PC-9 (cell line): ENCODE measurements around the gene TLE5. TPM values are rescaled to one million over a fixed set of nuclear protein-coding genes. Genes with fewer than 3 reads are reported as not detected.

Experiments used
- BruUV-seq: library from RNA; stranded (reverse); fragments of 400-500 nt; replicated peaks from 2 replicates; lab custom pipeline; 2021; lab: Mats Ljungman, UMichigan
- CTCF ChIA-PET: fragments of 300-600 bp; sonication (Branson Sonifier 250); formaldehyde crosslinking; loops from one replicate; lab custom pipeline; 2022; ENCODE audit warnings: antibody characterized with exemption; lab: Charles Lee
- POLR2A ChIA-PET: fragments of 300-600 bp; sonication (Branson Sonifier 250); formaldehyde crosslinking; loops from one replicate; lab custom pipeline; 2022; ENCODE audit warnings: antibody characterized with exemption; ENCODE audit not compliant: unreplicated experiment; lab: Charles Lee
- DNase-seq, 2 experiments: peaks; one replicate each; pipeline versions ENCODE4 v3.0.0 to v3.0.0-alpha.2; 2015 to 2022; ENCODE audit warnings: mixed read lengths in 1 of 2
- H2AFZ ChIP-seq: fragments of 200-600 bp; sonication (generic); 2 replicates; pipeline ENCODE4 v1.8.1; 2017; ENCODE audit warnings: antibody characterized with exemption
- H3F3A ChIP-seq: fragments of 200-600 bp; sonication (generic); 2 replicates; pipeline ENCODE4 v1.8.1; 2017; ENCODE audit warnings: antibody characterized with exemption, mild to moderate bottlenecking, low read depth; ENCODE audit not compliant: insufficient read depth
- H3K27ac ChIP-seq: fragments of 200-600 bp; sonication (generic); 2 replicates; pipeline ENCODE4 v1.6.1; 2016; ENCODE audit warnings: mixed run types
- H3K27me3 ChIP-seq: fragments of 200-600 bp; sonication (generic); 2 replicates; pipeline ENCODE4 v1.6.1; 2016; ENCODE audit warnings: low read depth, mixed run types; ENCODE audit not compliant: insufficient read depth
- H3K36me3 ChIP-seq: fragments of 200-600 bp; sonication (generic); 2 replicates; pipeline ENCODE4 v1.6.1; 2016; ENCODE audit warnings: low read depth, mixed run types
- H3K4me1 ChIP-seq: fragments of 200-600 bp; sonication (generic); replicated peaks from 2 replicates; pipeline ENCODE4 v1.6.1; 2016; ENCODE audit warnings: mixed run types; ENCODE audit not compliant: insufficient read depth
- H3K4me2 ChIP-seq: fragments of 200-600 bp; sonication (generic); 2 replicates; pipeline ENCODE4 v1.6.1; 2017; ENCODE audit warnings: mixed run types
- H3K4me3 ChIP-seq: fragments of 200-600 bp; sonication (generic); 2 replicates; pipeline ENCODE4 v1.6.1; 2016; ENCODE audit warnings: mixed run types
- H3K79me2 ChIP-seq: fragments of 200-600 bp; sonication (generic); 2 replicates; pipeline ENCODE4 v1.6.1; 2017; ENCODE audit warnings: low read depth, mixed run types
- H3K9me2 ChIP-seq: fragments of 200-600 bp; sonication (generic); 2 replicates; pipeline ENCODE4 v1.8.1; 2017; ENCODE audit warnings: mild to moderate bottlenecking; ENCODE audit not compliant: insufficient read depth
- H3K9me3 ChIP-seq: fragments of 200-600 bp; sonication (generic); 2 replicates; pipeline ENCODE4 v1.8.1; 2016; ENCODE audit warnings: low read depth; ENCODE audit not compliant: insufficient read depth
- H4K20me1 ChIP-seq: fragments of 200-600 bp; sonication (generic); 2 replicates; pipeline ENCODE4 v1.8.1; 2017; ENCODE audit not compliant: insufficient read depth
- CTCF ChIP-seq: fragments of 200-600 bp; sonication (generic); conservative IDR thresholded peaks from 2 replicates; pipeline ENCODE4 v1.6.1; 2017; ENCODE audit warnings: mixed run types, antibody characterized with exemption, mild to moderate bottlenecking, moderate library complexity
- EZH2 ChIP-seq: fragments of 200-600 bp; sonication (generic); IDR thresholded peaks from 2 replicates; pipeline ENCODE4 v1.8.0; 2017; ENCODE audit warnings: antibody characterized with exemption, low read depth
- intact Hi-C: fragments of 100-400 bp; cut with micrococcal nuclease; formaldehyde crosslinking; loops from one replicate; pipeline ENCODE4 v1.10.0; 2022; ENCODE audit not compliant: unreplicated experiment
- total RNA-seq: library from RNA; stranded (reverse); gene quantifications from 2 replicates; pipeline ENCODE4 v1.2.3, GENCODE V29; 2021

Gene TLE5
- total RNA-seq, 1 experiment from 2014 or later = 217 TPM

GRCh38 chr19:3007975-3008374 is 54.3 kb downstream of the TLE5 start:
- Histone ChIP-seq H3K4me3 (no peak overlapping the region), H3K9me3 (no peaks in the 10 kb centered on the region), H4K20me1 (no peaks in the 10 kb centered on the region), H3K36me3 (no peaks in the 10 kb centered on the region), H3K9me2 (no peaks in the 10 kb centered on the region), H3F3A (no peaks in the 10 kb centered on the region), H3K4me2 (no peak overlapping the region), H3K4me1 (no peaks in the 10 kb centered on the region), H3K79me2 (no peaks in the 10 kb centered on the region), H3K27me3 (no peaks in the 10 kb centered on the region), H3K27ac (no peak overlapping the region), H2AFZ (no peak overlapping the region)
- no TSS peak for BruUV-seq
- DNase-seq = no peak
- intact Hi-C loops = no loop called here
- ChIA-PET CTCF (no interaction called here), POLR2A (interaction anchor here (0.6 kb wide), 1 partner anchor 16 kb away, joined by 4 read pairs; no protein-coding TSS in a partner anchor)
- TF ChIP-seq EZH2 = no peak
- no peak for TF ChIP-seq CTCF

- no peaks in the 10 kb centered on the region for H3K27me3 ChIP-seq
- H4K20me1 ChIP-seq = no peaks in the 10 kb centered on the region
- intact Hi-C loops = no loop called here
- ChIA-PET POLR2A (interaction anchor here (0.7 kb wide), 1 partner anchor 583 kb away, joined by 8 read pairs; no protein-coding TSS in a partner anchor), CTCF (interaction anchor here (0.5 kb wide), 1 partner anchor 269 kb away, joined by 4 read pairs; no protein-coding TSS in a partner anchor)
- no peak overlapping the region for H3K4me3 ChIP-seq
- no TSS peak for BruUV-seq
- no peaks in the 10 kb centered on the region for H3F3A ChIP-seq
- no peak overlapping the region for H3K4me2 ChIP-seq
- no peaks in the 10 kb centered on the region for H3K79me2 ChIP-seq
- TF ChIP-seq CTCF (no peak), EZH2 (no peak)
- no peaks in the 10 kb centered on the region for H3K4me1 ChIP-seq
- H2AFZ ChIP-seq = no peak overlapping the region
- no peaks in the 10 kb centered on the region for H3K36me3 ChIP-seq
- no peaks in the 10 kb centered on the region for H3K9me2 ChIP-seq
- no peak overlapping the region for H3K27ac ChIP-seq
- no peaks in the 10 kb centered on the region for H3K9me3 ChIP-seq
- peak; percentile 31 to 50 for DNase-seq
These were observed 56.1 kb downstream of the TLE5 start for GRCh38 chr19:3006075-3006767.

- Histone ChIP-seq H3K4me1 (no peaks in the 10 kb centered on the region), H3K9me2 (no peaks in the 10 kb centered on the region), H3K79me2 (no peaks in the 10 kb centered on the region), H3K9me3 (no peaks in the 10 kb centered on the region), H3K27ac (no peak overlapping the region), H3K36me3 (no peaks in the 10 kb centered on the region), H3K27me3 (no peaks in the 10 kb centered on the region), H3K4me3 (no peak overlapping the region), H3K4me2 (no peak overlapping the region), H3F3A (no peaks in the 10 kb centered on the region), H4K20me1 (no peaks in the 10 kb centered on the region), H2AFZ (no peak overlapping the region)
- DNase-seq = no peak
- ChIA-PET CTCF (interaction anchor here (0.5 to 0.7 kb wide), 2 partner anchors 47 to 270 kb away, joined by 4 read pairs; no protein-coding TSS in a partner anchor), POLR2A (no interaction called here)
- intact Hi-C loops = no loop called here
- TF ChIP-seq EZH2 (no peak), CTCF (no peak)
- no TSS peak for BruUV-seq
These were observed 57.0 kb downstream of the TLE5 start for GRCh38 chr19:3005345-3005744.
